Calu3 (cell line): ENCODE data around the gene FARS2. TPM values are rescaled to one million over a fixed set of nuclear protein-coding genes. Genes with fewer than 3 reads are reported as not detected.
"Not testable (repeated sequence)": the region's sequence is repeated elsewhere in the genome, so short reads cannot be mapped to it uniquely, and the experiment has no call there.

Experiments used
- BruUV-seq: library from RNA; stranded (reverse); fragments of 400-500 nt; replicated peaks from 2 replicates; lab custom pipeline; 2021; lab: Mats Ljungman, UMichigan
- CTCF ChIA-PET: fragments of 300-600 bp; sonication (Branson Sonifier 250); formaldehyde crosslinking; loops from one replicate; lab custom pipeline; 2022; ENCODE audit warnings: antibody characterized with exemption; lab: Charles Lee
- DNase-seq: peaks from one replicate; pipeline ENCODE4 v3.0.0; 2022
- H3K27ac Mint-ChIP-seq: one replicate; pipeline ENCODE4 v1.8.0; 2022; ENCODE audit warnings: mixed read lengths; ENCODE audit not compliant: unreplicated experiment
- H3K27me3 Mint-ChIP-seq: one replicate; pipeline ENCODE4 v1.8.0; 2022; ENCODE audit warnings: mixed read lengths; ENCODE audit not compliant: unreplicated experiment
- H3K36me3 Mint-ChIP-seq: one replicate; pipeline ENCODE4 v1.8.0; 2022; ENCODE audit warnings: mild to moderate bottlenecking, moderate library complexity, mixed read lengths; ENCODE audit not compliant: insufficient read depth, unreplicated experiment
- H3K4me1 Mint-ChIP-seq: one replicate; pipeline ENCODE4 v1.8.0; 2022; ENCODE audit warnings: mild to moderate bottlenecking, low read depth, mixed read lengths; ENCODE audit not compliant: unreplicated experiment
- H3K4me3 Mint-ChIP-seq: one replicate; pipeline ENCODE4 v1.8.0; 2022; ENCODE audit warnings: mild to moderate bottlenecking, low read depth, moderate library complexity, mixed read lengths; ENCODE audit not compliant: unreplicated experiment
- H3K9me3 Mint-ChIP-seq: one replicate; pipeline ENCODE4 v1.8.0; 2022; ENCODE audit warnings: low read depth, mixed read lengths; ENCODE audit not compliant: unreplicated experiment
- intact Hi-C: fragments of 100-400 bp; cut with micrococcal nuclease; formaldehyde crosslinking; loops from one replicate; pipeline ENCODE4 v1.10.0; 2022; ENCODE audit not compliant: unreplicated experiment
- total RNA-seq: library from RNA; stranded (reverse); gene quantifications from 2 replicates; pipeline ENCODE4 v1.2.3, GENCODE V29; 2022
- TF ChIP-seq, protein P1 (sequence below): fragments of 200-600 bp; IDR thresholded peaks from one replicate; pipeline ENCODE4 v1.8.0; 2022; ENCODE audit warnings: antibody characterized with exemption; ENCODE audit not compliant: unreplicated experiment

The FARS2 gene
- total RNA-seq, 1 experiment from 2014 or later, result 13.4 TPM

DNA sequence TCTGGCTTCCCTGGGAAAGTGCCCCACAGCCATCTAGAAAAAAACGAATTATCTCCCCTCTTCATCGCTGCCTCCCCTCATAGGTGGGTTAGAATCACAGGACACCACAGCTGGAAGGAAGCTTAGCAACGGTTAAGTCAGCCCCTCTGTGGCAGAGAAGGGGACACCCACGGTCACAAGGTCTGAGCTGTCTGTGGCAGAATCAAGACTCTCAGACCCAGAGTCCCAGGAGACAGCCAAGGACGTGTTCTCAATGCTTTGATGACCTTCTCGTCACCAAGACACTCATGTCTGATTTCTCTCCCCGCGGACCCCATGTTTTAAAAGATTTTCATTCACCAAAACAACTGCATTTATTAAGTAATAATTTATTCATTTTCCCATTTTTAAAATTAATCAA is 523.9 kb downstream of the FARS2 start:
- DNase-seq, result no peak
- Mint-ChIP-seq H3K4me3 (no peak overlapping the region), H3K36me3 (no peaks in the 10 kb centered on the region), H3K4me1 (no peaks in the 10 kb centered on the region), H3K9me3 (no peaks in the 10 kb centered on the region), H3K27ac (no peak overlapping the region), H3K27me3 (no peaks in the 10 kb centered on the region)
- BruUV-seq, result no TSS peak
- CTCF ChIA-PET, result no interaction called here
- intact Hi-C loops, result no loop called here
- TF ChIP-seq, protein P1, sequence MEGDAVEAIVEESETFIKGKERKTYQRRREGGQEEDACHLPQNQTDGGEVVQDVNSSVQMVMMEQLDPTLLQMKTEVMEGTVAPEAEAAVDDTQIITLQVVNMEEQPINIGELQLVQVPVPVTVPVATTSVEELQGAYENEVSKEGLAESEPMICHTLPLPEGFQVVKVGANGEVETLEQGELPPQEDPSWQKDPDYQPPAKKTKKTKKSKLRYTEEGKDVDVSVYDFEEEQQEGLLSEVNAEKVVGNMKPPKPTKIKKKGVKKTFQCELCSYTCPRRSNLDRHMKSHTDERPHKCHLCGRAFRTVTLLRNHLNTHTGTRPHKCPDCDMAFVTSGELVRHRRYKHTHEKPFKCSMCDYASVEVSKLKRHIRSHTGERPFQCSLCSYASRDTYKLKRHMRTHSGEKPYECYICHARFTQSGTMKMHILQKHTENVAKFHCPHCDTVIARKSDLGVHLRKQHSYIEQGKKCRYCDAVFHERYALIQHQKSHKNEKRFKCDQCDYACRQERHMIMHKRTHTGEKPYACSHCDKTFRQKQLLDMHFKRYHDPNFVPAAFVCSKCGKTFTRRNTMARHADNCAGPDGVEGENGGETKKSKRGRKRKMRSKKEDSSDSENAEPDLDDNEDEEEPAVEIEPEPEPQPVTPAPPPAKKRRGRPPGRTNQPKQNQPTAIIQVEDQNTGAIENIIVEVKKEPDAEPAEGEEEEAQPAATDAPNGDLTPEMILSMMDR, result no peak

- no peak for DNase-seq
- no peaks in the 10 kb centered on the region for H3K36me3 Mint-ChIP-seq
- H3K27ac Mint-ChIP-seq, result no peak overlapping the region
- intact Hi-C loops, result no loop called here
- H3K27me3 Mint-ChIP-seq, result no peaks in the 10 kb centered on the region
- CTCF ChIA-PET, result no interaction called here
- no TSS peak for BruUV-seq
- no peak overlapping the region for H3K4me3 Mint-ChIP-seq
- no peaks in the 10 kb centered on the region for H3K9me3 Mint-ChIP-seq
- TF ChIP-seq, protein P1, result no peak
- H3K4me1 Mint-ChIP-seq, result no peaks in the 10 kb centered on the region
Measured at GRCh38 chr6:5786321-5786968, 525.1 kb downstream of the FARS2 start.

GRCh38 chr6:5786969-5787720 is 525.8 kb downstream of the FARS2 start:
- Mint-ChIP-seq H3K27ac (no peak overlapping the region), H3K4me3 (no peak overlapping the region), H3K27me3 (no peaks in the 10 kb centered on the region), H3K4me1 (no peaks in the 10 kb centered on the region), H3K9me3 (no peaks in the 10 kb centered on the region), H3K36me3 (no peaks in the 10 kb centered on the region)
- no TSS peak for BruUV-seq
- TF ChIP-seq, protein P1, result no peak
- intact Hi-C loops, result no loop called here
- DNase-seq, result no peak
- CTCF ChIA-PET, result no interaction called here

DNA sequence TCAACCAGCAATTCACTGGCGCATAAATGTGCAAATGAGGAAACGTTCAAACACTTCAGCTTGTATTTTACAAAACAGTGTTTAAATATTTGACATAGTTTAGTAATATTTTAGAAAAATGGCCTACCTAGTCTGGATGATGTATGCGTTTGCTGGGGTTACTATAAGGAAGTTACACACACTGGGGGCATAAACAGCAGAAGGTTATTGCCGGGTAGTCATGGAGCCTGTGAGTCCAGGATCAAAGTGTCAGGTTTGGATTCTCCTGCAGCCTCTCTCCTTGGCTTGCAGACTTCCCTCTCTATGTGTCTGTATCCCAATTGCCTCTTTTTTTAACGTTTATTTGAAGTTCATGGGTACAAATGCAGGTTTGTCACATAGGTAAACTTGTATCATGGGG is 528.1 kb downstream of the FARS2 start:
- H3K36me3 Mint-ChIP-seq, DNase-seq, H3K9me3 Mint-ChIP-seq, H3K27me3 Mint-ChIP-seq, H3K4me3 Mint-ChIP-seq, intact Hi-C loops, H3K27ac Mint-ChIP-seq, BruUV-seq, H3K4me1 Mint-ChIP-seq, CTCF ChIA-PET: not testable (repeated sequence)

DNA sequence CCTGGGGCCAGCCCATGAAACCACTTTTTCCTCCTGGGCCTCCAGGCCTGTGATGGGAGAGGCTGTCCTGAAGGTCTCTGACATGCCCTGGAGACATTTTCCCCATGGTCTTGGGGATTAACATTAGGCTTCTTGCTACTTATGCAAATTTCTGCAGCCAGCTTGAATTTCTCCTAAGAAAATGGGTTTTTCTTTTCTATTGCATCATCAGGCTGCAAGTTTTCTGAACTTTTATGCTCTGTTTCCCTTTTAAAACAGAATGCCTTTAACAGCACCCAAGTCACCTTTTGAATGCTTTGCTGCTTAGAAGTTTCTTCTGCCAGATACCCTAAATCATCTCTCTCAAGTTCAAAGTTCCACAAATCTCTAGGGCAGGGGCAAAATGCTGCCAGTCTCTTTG is 535.2 kb downstream of the FARS2 start:
- H3K4me1 Mint-ChIP-seq, BruUV-seq, CTCF ChIA-PET, H3K27ac Mint-ChIP-seq, DNase-seq, H3K9me3 Mint-ChIP-seq, H3K27me3 Mint-ChIP-seq, H3K4me3 Mint-ChIP-seq, intact Hi-C loops, H3K36me3 Mint-ChIP-seq: not testable (repeated sequence)

DNA sequence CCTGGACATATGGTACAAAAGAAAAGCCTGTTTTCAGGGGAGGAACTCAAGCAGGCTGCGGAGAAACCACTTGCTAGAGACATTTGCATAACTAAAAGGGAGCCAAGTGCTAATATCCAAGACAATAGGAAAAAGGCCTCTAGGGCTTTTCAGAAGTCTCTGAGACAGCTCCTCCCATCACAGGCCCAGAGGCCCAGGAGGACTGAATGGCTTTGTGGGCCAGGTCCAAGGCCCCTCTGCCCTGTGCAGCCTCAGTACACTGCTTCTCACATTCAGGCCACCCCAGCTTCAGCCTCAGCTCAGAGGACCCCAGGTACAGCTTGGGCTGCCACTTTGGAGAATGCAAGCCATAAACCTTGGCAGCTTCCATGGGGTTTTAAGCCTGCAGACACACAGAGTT is 545.1 kb downstream of the FARS2 start:
- H3K4me1 Mint-ChIP-seq, H3K27me3 Mint-ChIP-seq, CTCF ChIA-PET, BruUV-seq, H3K36me3 Mint-ChIP-seq, intact Hi-C loops, H3K4me3 Mint-ChIP-seq, DNase-seq, H3K27ac Mint-ChIP-seq, H3K9me3 Mint-ChIP-seq: not testable (repeated sequence)
